Measurements from ENCODE around the gene RBM20. TPM values are rescaled to one million over a fixed set of nuclear protein-coding genes. Genes with fewer than 3 reads are reported as not detected.
A peak's percentile ranks its signal among the peaks of the same experiment; 100 is the strongest.

Gene RBM20
- total RNA-seq, 1 experiment from 2014 or later = not detected

- H3K4me3 ChIP-seq = no peak overlapping the region
- no peak for DNase-seq
- no peaks in the 10 kb centered on the region for H3K36me3 ChIP-seq
- no peaks in the 10 kb centered on the region for H3K27me3 ChIP-seq
- no peaks in the 10 kb centered on the region for H3K9me3 ChIP-seq
These were observed 183.3 kb downstream of the RBM20 start for GRCh38 chr10:110827410-110827809.

- H3K36me3 ChIP-seq = no peaks in the 10 kb centered on the region
- H3K4me3 ChIP-seq = no peak overlapping the region
- DNase-seq = peak; percentile 48
- no peaks in the 10 kb centered on the region for H3K9me3 ChIP-seq
- no peaks in the 10 kb centered on the region for H3K27me3 ChIP-seq
These were observed 183.7 kb downstream of the RBM20 start for GRCh38 chr10:110827875-110828274.

- Histone ChIP-seq H3K27me3 (no peaks in the 10 kb centered on the region), H3K4me3 (no peak overlapping the region), H3K36me3 (no peaks in the 10 kb centered on the region), H3K9me3 (no peaks in the 10 kb centered on the region)
- no peak for DNase-seq
These were observed 184.4 kb downstream of the RBM20 start for GRCh38 chr10:110828525-110828924.

GRCh38 chr10:110829721-110830410, 185.7 kb downstream of the RBM20 start:
- no peak for DNase-seq
- no peaks in the 10 kb centered on the region for H3K36me3 ChIP-seq
- H3K4me3 ChIP-seq = no peak overlapping the region
- no peaks in the 10 kb centered on the region for H3K9me3 ChIP-seq
- no peaks in the 10 kb centered on the region for H3K27me3 ChIP-seq

- Histone ChIP-seq H3K27me3 (no peaks in the 10 kb centered on the region), H3K4me3 (no peak overlapping the region), H3K36me3 (no peaks in the 10 kb centered on the region), H3K9me3 (no peaks in the 10 kb centered on the region)
- DNase-seq = no peak
These were observed 189.3 kb downstream of the RBM20 start for GRCh38 chr10:110833234-110833940.

GRCh38 chr10:110833941-110834628, 189.9 kb downstream of the RBM20 start:
- DNase-seq = no peak
- Histone ChIP-seq H3K4me3 (no peak overlapping the region), H3K36me3 (no peaks in the 10 kb centered on the region), H3K27me3 (no peaks in the 10 kb centered on the region), H3K9me3 (no peaks in the 10 kb centered on the region)

GRCh38 chr10:110834629-110835301, 190.6 kb downstream of the RBM20 start:
- no peak overlapping the region for H3K4me3 ChIP-seq
- no peaks in the 10 kb centered on the region for H3K36me3 ChIP-seq
- no peaks in the 10 kb centered on the region for H3K9me3 ChIP-seq
- H3K27me3 ChIP-seq = no peaks in the 10 kb centered on the region
- no peak for DNase-seq

GRCh38 chr10:110835841-110836240, 191.7 kb downstream of the RBM20 start:
- Histone ChIP-seq H3K9me3 (no peaks in the 10 kb centered on the region), H3K36me3 (no peaks in the 10 kb centered on the region), H3K27me3 (no peaks in the 10 kb centered on the region), H3K4me3 (no peak overlapping the region)
- no peak for DNase-seq

- no peaks in the 10 kb centered on the region for H3K27me3 ChIP-seq
- no peak for DNase-seq
- H3K36me3 ChIP-seq = no peaks in the 10 kb centered on the region
- no peaks in the 10 kb centered on the region for H3K9me3 ChIP-seq
- no peak overlapping the region for H3K4me3 ChIP-seq
These were observed 192.6 kb downstream of the RBM20 start for GRCh38 chr10:110836706-110837105.

- no peak for DNase-seq
- H3K4me3 ChIP-seq = no peak overlapping the region
- no peaks in the 10 kb centered on the region for H3K9me3 ChIP-seq
- no peaks in the 10 kb centered on the region for H3K27me3 ChIP-seq
- no peaks in the 10 kb centered on the region for H3K36me3 ChIP-seq
These were observed 193.5 kb downstream of the RBM20 start for GRCh38 chr10:110837418-110838171.

- Histone ChIP-seq H3K27me3 (no peaks in the 10 kb centered on the region), H3K36me3 (no peaks in the 10 kb centered on the region), H3K4me3 (no peak overlapping the region), H3K9me3 (no peaks in the 10 kb centered on the region)
- no peak for DNase-seq
These were observed 196.2 kb downstream of the RBM20 start for GRCh38 chr10:110840225-110840922.

GRCh38 chr10:110840923-110841428, 196.8 kb downstream of the RBM20 start:
- Histone ChIP-seq H3K9me3 (no peaks in the 10 kb centered on the region), H3K4me3 (no peak overlapping the region), H3K27me3 (no peaks in the 10 kb centered on the region), H3K36me3 (no peaks in the 10 kb centered on the region)
- DNase-seq = no peak

- H3K4me3 ChIP-seq = no peak overlapping the region
- H3K36me3 ChIP-seq = no peaks in the 10 kb centered on the region
- no peaks in the 10 kb centered on the region for H3K27me3 ChIP-seq
- no peaks in the 10 kb centered on the region for H3K9me3 ChIP-seq
- DNase-seq = no peak
These were observed 197.7 kb downstream of the RBM20 start for GRCh38 chr10:110841767-110842267.

GRCh38 chr10:110842326-110842904, 198.3 kb downstream of the RBM20 start:
- H3K27me3 ChIP-seq = no peaks in the 10 kb centered on the region
- H3K9me3 ChIP-seq = no peaks in the 10 kb centered on the region
- H3K36me3 ChIP-seq = no peaks in the 10 kb centered on the region
- no peak overlapping the region for H3K4me3 ChIP-seq
- no peak for DNase-seq

- no peak for DNase-seq
- no peak overlapping the region for H3K4me3 ChIP-seq
- H3K27me3 ChIP-seq = no peaks in the 10 kb centered on the region
- H3K9me3 ChIP-seq = no peaks in the 10 kb centered on the region
- H3K36me3 ChIP-seq = no peaks in the 10 kb centered on the region
These were observed 198.9 kb downstream of the RBM20 start for GRCh38 chr10:110843031-110843430.

All from MG63 (cell line).